HuH-7 (cell line): ENCODE data around the gene BCL2L14.

Experiments used
- DNase-seq: peaks from one replicate; pipeline ENCODE4 v3.0.0; 2011; ENCODE audit warnings: low spot score

Gene BCL2L14

DNA sequence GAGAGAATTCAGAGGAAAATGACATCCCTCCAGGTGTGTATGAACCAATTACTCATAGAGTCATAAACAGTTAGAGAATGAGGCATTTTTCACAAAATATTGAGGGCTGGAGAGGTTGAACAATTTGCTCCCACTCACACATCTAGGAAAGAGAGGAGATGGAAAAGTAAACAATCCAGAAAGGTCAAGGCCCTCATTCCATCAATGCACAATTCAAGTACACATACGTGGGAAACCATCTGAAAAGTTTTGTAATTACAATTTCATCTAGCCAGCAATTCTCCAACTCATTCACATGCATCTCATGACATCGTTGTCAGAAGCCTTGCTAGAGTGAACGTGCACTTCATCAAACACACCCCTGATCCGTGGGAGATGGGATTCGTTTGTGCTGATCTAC lies 15.7 kb upstream of the BCL2L14 start:
- no peak for DNase-seq

- no peak for DNase-seq
These were observed 13.8 kb upstream of the BCL2L14 start for GRCh38 chr12:12056951-12057350.

DNA sequence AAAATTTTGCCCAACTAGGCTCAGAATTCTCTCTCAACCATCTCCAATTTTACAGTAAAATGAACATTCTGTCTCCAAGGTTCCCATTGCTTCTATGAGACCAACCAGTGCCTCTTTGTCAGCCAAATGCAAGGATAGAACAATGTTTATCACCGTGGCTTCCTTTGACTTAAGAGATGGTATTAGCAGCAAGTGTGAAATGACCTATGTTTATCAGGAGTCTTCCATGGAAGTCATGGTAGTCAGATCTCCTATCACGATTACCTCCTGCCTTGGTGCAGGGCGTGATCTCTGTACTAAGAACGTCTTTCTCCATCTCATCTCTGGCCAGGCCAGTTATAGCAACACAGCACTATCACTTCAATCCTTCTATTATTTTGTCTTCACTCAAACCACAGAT lies 6.1 kb upstream of the BCL2L14 start:
- no peak for DNase-seq

GRCh38 chr12:12068751-12069150 lies 2.0 kb upstream of the BCL2L14 start:
- DNase-seq: no peak

DNA sequence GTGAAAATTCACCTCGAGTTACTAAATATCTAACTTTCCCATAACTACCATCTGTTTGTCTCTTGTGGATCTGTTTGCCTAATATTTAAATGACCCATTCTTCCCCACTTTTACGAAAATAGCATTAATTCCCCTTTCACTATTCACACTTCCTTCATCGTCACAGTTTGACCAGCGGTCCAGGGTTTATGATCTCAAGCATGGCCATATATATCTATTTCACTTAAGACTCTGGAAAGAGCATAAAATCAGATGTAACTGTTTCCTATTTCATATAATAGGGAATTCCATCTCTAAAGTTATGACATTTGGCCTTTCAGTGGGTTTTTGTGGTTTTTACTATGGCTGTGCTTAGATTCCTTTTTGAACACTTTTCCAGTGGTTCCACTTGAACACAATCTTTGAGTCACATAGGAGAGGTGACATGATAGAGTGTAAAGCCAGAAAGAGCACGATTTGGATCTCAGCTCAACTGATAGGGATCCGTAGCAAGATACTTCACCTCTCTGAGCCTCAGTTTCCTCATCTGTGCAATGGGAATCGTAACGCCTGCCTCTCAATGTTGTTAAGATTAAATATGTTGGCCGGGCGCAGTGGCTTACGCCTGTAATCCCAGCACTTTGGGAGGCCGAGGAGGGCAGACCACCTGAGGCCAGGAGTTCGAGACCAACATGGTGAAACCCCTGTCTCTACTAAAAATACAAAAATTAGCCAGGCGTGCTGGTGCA lies 754 bp upstream of the BCL2L14 start:
- DNase-seq: no peak

- no peak for DNase-seq
These were observed 1.5 kb downstream of the BCL2L14 start for GRCh38 chr12:12072064-12072760.

GRCh38 chr12:12079291-12079690 lies 8.6 kb downstream of the BCL2L14 start:
- no peak for DNase-seq

- DNase-seq: peak; percentile 51
These were observed 11.2 kb downstream of the BCL2L14 start for GRCh38 chr12:12081836-12082497.

GRCh38 chr12:12083688-12084087 lies 12.9 kb downstream of the BCL2L14 start:
- no peak for DNase-seq

DNA sequence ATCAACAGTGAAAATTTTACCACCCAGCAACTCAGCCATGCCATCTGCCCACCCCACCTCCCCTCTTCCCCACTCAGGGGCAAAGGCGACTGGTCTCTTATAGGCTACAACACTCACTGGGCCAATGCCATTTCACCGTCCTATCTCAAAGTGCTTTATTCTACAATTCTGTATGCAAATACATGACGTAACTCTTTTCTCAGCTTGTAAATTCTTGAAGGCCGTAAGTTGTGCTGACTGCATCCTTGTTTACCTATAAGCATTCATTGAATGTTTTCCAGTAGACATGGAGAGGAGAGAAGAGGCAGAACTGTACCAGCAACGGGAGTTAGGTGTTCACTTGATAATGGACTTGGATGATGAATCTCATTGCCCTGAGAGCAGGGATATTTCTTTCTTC lies 15.6 kb downstream of the BCL2L14 start:
- no peak for DNase-seq

DNA sequence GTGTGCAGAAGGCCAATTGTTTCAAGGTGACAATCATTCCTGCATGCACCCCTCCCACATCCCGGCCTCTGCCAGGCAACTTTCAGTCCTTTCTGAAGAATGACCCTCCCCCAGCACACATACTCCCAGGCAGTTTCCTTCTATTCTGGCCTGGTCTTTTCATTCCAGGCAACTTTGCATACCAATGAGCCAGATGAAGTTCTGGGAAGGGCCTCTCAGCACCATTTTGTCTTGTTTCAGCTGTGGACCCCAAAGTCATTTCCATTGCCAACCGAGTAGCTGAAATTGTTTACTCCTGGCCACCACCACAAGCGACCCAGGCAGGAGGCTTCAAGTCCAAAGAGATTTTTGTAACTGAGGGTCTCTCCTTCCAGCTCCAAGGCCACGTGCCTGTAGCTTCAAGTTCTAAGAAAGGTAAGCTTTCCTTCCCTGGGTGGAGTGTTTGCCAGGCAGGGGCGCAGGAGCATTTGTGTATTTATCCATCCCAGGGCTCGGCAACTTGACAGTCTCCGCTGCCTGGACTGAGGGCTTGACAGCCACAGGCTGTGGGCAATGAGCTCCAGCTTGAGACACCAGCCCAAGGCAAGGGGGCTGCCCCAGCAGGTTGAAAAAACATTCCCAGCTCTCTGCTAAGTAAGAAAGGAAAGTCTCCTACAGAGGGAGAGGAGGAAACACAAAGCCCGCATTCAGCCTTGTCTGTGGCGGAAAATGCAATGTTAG lies 16.4 kb downstream of the BCL2L14 start:
- DNase-seq: no peak

DNA sequence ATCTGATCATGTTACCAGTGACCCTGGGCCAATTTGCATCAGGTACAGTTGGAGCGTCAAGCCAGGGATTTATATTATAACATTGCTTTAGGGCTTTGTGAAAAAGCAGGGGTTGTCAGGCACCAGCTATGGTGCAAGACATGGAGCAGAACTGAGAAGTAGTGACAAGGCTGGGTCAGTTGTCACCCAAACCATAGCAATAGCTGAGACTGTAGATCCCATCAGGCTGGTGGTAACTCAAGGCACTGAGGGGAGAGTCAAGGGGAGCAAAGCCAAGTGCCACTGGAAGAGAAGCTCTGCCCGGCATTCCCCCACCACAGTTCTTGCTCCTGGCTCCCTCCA lies 16.9 kb downstream of the BCL2L14 start:
- no peak for DNase-seq

DNA sequence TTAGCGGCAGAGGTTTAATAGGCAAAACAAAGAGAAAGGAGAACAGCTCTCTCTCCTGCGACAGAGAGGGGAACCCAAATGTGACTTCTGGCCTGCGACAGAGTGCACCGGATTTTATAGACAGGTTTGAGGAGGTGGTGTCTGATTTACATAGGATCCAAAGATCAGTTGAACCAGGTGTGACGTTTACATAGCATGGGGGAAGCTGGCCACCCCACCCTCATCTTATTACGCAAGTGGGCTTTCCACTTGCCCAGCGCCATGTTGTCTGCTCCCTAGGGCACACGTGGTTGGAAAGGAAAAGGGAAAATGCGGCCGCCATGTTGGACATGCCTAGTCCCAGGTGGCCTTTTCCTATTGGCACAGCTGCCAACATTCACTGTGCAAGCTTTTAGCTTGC lies 17.4 kb downstream of the BCL2L14 start:
- DNase-seq: no peak

GRCh38 chr12:12088761-12089160 lies 18.0 kb downstream of the BCL2L14 start:
- no peak for DNase-seq

DNA sequence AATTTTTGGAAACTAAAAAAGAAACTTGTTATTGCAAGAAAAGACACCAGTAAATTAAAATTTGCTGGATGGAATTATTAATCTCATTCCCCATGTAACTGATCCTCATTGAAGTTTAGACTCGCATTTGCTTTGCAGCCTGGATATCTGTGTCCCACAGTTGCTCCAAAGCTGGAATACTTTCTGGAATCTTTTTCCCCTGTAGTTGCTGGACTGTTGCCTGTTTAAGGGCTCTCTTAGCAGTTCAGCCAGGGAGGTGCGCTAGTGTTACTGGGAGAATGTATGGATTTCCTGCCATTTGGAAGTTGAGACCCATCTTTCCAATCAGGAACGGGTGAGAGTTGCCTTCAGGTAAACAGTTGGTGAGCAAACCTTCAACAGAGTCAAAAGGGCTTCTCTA lies 20.3 kb downstream of the BCL2L14 start:
- DNase-seq: no peak

DNA sequence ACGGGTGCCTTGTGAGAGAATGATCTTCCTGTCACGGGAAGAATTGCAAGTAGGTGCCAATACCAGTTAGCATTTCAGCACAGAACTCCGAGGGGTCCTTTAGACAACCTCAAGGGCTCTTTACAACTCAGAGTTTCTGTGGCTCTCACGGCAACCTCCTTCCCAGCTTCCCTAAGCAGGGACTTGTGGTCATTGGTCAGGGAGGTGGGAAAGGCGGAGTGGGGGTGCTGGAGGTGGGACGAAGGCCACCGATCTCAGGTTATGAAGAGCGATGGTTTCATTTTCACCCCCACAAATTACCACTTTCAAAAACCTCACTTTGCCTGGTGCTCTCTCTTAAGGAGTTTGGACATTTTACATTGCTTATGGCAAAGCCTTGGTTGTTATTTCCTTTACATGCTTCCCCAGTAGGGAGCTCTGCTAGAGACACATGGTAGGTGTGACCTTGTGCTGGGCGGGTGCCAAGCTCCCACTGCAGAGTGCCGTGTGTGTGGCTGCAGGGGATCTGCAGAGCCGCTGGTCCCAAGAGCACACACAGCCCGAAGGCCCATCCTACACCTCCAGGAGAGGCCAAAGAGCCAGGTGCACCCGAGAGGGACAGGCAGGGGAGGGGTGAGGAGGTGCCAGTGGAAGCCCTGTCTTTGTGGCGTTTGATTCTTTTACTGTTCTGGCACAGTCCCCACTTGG lies 21.4 kb downstream of the BCL2L14 start:
- no peak for DNase-seq

DNA sequence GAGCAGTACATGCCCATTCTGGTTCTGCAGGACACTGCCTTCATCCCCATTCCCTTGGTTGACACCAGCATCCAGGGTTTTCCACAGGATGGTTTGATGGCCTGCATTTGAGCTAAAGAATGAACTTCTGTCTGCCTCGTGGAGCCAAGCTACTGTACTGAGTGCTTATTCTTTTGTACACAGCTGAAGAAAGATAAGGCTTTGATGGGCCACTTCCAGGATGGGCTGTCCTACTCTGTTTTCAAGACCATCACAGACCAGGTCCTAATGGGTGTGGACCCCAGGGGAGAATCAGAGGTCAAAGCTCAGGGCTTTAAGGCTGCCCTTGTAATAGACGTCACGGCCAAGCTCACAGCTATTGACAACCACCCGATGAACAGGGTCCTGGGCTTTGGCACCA lies 23.7 kb downstream of the BCL2L14 start:
- no peak for DNase-seq

- DNase-seq: no peak
These were observed 24.3 kb downstream of the BCL2L14 start for GRCh38 chr12:12095021-12095420.

DNA sequence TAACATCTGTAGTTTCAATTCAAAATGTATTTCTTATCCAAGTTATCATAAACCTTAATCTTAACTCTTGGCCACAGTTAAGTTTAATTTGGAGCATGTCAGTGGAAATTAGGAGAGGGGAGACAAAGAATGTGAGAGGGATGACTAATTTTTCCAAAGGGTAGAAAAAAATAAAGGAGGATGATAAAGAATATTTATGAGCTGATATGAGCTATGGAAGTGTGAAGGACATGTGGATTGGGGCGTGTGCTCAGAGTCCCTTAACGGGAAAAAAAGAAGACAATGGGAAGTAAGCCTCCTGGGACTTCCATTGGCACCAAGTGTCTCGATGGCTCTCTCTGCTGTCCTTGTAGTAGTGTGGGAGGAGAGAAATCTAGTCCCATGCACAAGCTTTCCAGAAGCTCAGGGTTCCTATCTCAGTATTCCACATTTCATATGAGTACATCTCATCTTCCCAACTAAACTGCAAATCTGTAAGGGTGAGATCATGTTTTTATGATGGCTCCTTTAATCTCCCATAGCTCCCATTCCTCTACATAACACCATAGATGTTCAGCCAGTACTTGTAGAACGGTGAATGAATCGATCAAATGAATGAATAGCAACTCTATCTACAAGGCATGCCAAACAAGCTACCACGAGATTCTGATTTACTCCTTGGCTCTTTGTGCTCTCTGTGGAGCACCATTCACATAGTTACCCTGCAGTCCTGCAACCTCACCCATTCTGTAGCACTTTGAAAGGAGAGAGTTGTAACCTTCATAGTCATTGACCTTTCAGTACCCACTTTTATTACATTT lies 27.4 kb downstream of the BCL2L14 start:
- DNase-seq: no peak

- DNase-seq: no peak
These were observed 27.9 kb downstream of the BCL2L14 start for GRCh38 chr12:12098691-12099015.

GRCh38 chr12:12099102-12099501 lies 28.4 kb downstream of the BCL2L14 start:
- no peak for DNase-seq

- DNase-seq: no peak
These were observed 36.9 kb downstream of the BCL2L14 start for GRCh38 chr12:12107678-12108077.
